IMR-90 (cell line): ENCODE measurements around the gene ACTN1. TPM values are rescaled to one million over a fixed set of nuclear protein-coding genes. Genes with fewer than 3 reads are reported as not detected.
A peak's percentile ranks its signal among the peaks of the same experiment; 100 is the strongest.

Source experiments
- ATAC-seq: fragments of 200-7000 bp; cut with Tn5 transposase; 2 replicates; pipeline ENCODE4 v1.9.1; 2020; ENCODE audit warnings: low read depth, mild to moderate bottlenecking, moderate library complexity
- BruUV-seq: library from RNA; stranded (reverse); fragments of 400-500 nt; replicated peaks from 2 replicates; lab custom pipeline; 2021; lab: Mats Ljungman, UMichigan
- CTCF ChIA-PET: fragments of 300-600 bp; formaldehyde crosslinking; extraction: SDS; loops from one replicate; lab custom pipeline; 2021; ENCODE audit warnings: antibody characterized with exemption; lab: Yijun Ruan, JAX
- POLR2A ChIA-PET: fragments of 300-600 bp; sonication (Branson Sonifier 250); formaldehyde crosslinking; loops from one replicate; lab custom pipeline; 2022; ENCODE audit warnings: antibody characterized with exemption; ENCODE audit not compliant: unreplicated experiment; lab: Charles Lee
- DNase-seq: peaks from one replicate; pipeline ENCODE4 v3.0.0; 2013
- H2AFZ ChIP-seq: replicated peaks from 2 replicates; pipeline ENCODE3; 2013; ENCODE audit warnings: low read length, mild to moderate bottlenecking; ENCODE audit not compliant: poor library complexity
- H2AK5ac ChIP-seq: 2 replicates; pipeline ENCODE4 v1.6.1; 2013; ENCODE audit warnings: low read depth, low read length, inconsistent platforms
- H2AK9ac ChIP-seq: replicated peaks from 2 replicates; pipeline ENCODE3; 2013; ENCODE audit warnings: mild to moderate bottlenecking, low read depth, low read length, moderate library complexity; ENCODE audit not compliant: poor library complexity
- H2BK120ac ChIP-seq: 2 replicates; pipeline ENCODE4 v1.6.1; 2013; ENCODE audit warnings: low read depth, low read length, inconsistent platforms
- H2BK15ac ChIP-seq: 3 replicates; pipeline ENCODE4 v1.6.1; 2013; ENCODE audit warnings: low read depth, low read length, inconsistent platforms
- H2BK20ac ChIP-seq: 2 replicates; pipeline ENCODE4 v1.6.1; 2013; ENCODE audit warnings: low read depth, mild to moderate bottlenecking, inconsistent platforms, low read length, moderate library complexity
- H2BK5ac ChIP-seq: 2 replicates; pipeline ENCODE4 v1.6.1; 2013; ENCODE audit warnings: mild to moderate bottlenecking, low read depth, low read length, inconsistent platforms; ENCODE audit not compliant: poor library complexity, severe bottlenecking
- H3K14ac ChIP-seq: replicated peaks from 2 replicates; pipeline ENCODE4 v1.6.1; 2013; ENCODE audit warnings: low read depth, low read length, inconsistent platforms
- H3K18ac ChIP-seq: 2 replicates; pipeline ENCODE4 v1.6.1; 2013; ENCODE audit warnings: low read depth, low read length, control low read depth
- H3K23ac ChIP-seq: 2 replicates; pipeline ENCODE4 v1.6.1; 2013; ENCODE audit warnings: low read depth, low read length, inconsistent platforms
- H3K27ac ChIP-seq: 2 replicates; pipeline ENCODE4 v1.5.1; 2013; ENCODE audit warnings: mild to moderate bottlenecking, control low read depth, low read length; ENCODE audit not compliant: insufficient read depth
- H3K27me3 ChIP-seq: 2 replicates; pipeline ENCODE4 v1.6.1; 2013; ENCODE audit warnings: low read length; ENCODE audit not compliant: control insufficient read depth, insufficient read depth
- H3K36me3 ChIP-seq: 2 replicates; pipeline ENCODE4 v1.6.1; 2013; ENCODE audit warnings: low read length, mixed read lengths; ENCODE audit not compliant: control insufficient read depth, insufficient read depth
- H3K4ac ChIP-seq: 2 replicates; pipeline ENCODE4 v1.6.1; 2013; ENCODE audit warnings: low read depth, low read length, inconsistent platforms
- H3K4me1 ChIP-seq: 2 replicates; pipeline ENCODE4 v1.6.1; 2013; ENCODE audit warnings: low read length, mixed read lengths; ENCODE audit not compliant: control insufficient read depth, insufficient read depth
- H3K4me2 ChIP-seq: 2 replicates; pipeline ENCODE4 v1.6.1; 2013; ENCODE audit warnings: low read depth, mild to moderate bottlenecking, control low read depth, low read length, moderate library complexity
- H3K4me3 ChIP-seq: 2 replicates; pipeline ENCODE4 v1.5.1; 2013; ENCODE audit warnings: low read depth, mild to moderate bottlenecking, control low read depth, low read length, moderate library complexity; ENCODE audit not compliant: insufficient read depth
- H3K56ac ChIP-seq: 2 replicates; pipeline ENCODE4 v1.6.1; 2013; ENCODE audit warnings: low read length, inconsistent platforms; ENCODE audit not compliant: insufficient read depth; ENCODE audit errors: extremely low read depth
- H3K79me1 ChIP-seq, 2 experiments: 2 replicates each; pipeline ENCODE4 v1.6.1; 2013; ENCODE audit warnings: low read length in 2 of 2, inconsistent platforms in 1 of 2, low read depth in 1 of 2
- H3K9ac ChIP-seq: 2 replicates; pipeline ENCODE4 v1.6.1; 2013; ENCODE audit warnings: low read depth, low read length, control low read depth
- H3K9me1 ChIP-seq: 2 replicates; pipeline ENCODE4 v1.6.1; 2013; ENCODE audit warnings: low read length, inconsistent platforms; ENCODE audit not compliant: insufficient read depth
- H3K9me3 ChIP-seq: 2 replicates; pipeline ENCODE4 v1.6.1; 2013; ENCODE audit warnings: low read length; ENCODE audit not compliant: control insufficient read depth, insufficient read depth
- H4K20me1 ChIP-seq: 2 replicates; pipeline ENCODE4 v1.6.1; 2013; ENCODE audit warnings: low read length, inconsistent platforms; ENCODE audit not compliant: insufficient read depth
- H4K5ac ChIP-seq: 2 replicates; pipeline ENCODE4 v1.6.1; 2013; ENCODE audit warnings: mild to moderate bottlenecking, low read depth, low read length, control low read depth
- H4K8ac ChIP-seq, 2 experiments: 2 replicates each; pipeline ENCODE4 v1.6.1; 2013; ENCODE audit warnings: low read depth in 2 of 2, low read length in 2 of 2, control low read depth in 1 of 2, inconsistent platforms in 1 of 2
- H4K91ac ChIP-seq: 2 replicates; pipeline ENCODE4 v1.6.1; 2013; ENCODE audit warnings: low read depth, low read length, inconsistent platforms; ENCODE audit not compliant: insufficient read depth
- FOS ChIP-seq: fragments of 150-350 bp; IDR thresholded peaks from 2 replicates; pipeline ENCODE4 v1.6.1; 2016; ENCODE audit warnings: low read depth, low read length
- MAZ ChIP-seq: IDR thresholded peaks from 2 replicates; pipeline ENCODE4 v1.6.1; 2012; ENCODE audit warnings: low read depth, mild to moderate bottlenecking, low read length, improper control_type of control experiment, moderate library complexity, borderline replicate concordance
- RAD21 ChIP-seq: IDR thresholded peaks from 2 replicates; pipeline ENCODE4 v1.6.1; 2012; ENCODE audit warnings: low read length, improper control_type of control experiment
- WGBS, 2 experiments: methylation state at CpG; one replicate each; pipeline versions ENCODE4 v1.1.5 to v1.1.7; 2013; ENCODE audit warnings: missing lambda C conversion rate in 2 of 2; ENCODE audit not compliant: insufficient read length in 1 of 2; ENCODE audit errors: extremely low coverage in 2 of 2; 5-methylcytosine and 5-hydroxymethylcytosine counted together
- dilution Hi-C: fragments of 300-500 bp; cut with HindIII; formaldehyde crosslinking; loops from one replicate; pipeline ENCODE4 v1.14.3; 2018; ENCODE audit warnings: low sequenced_read_pairs; ENCODE audit not compliant: unreplicated experiment
- in situ Hi-C: fragments of 300-500 bp; cut with MboI; formaldehyde crosslinking; loops from 3 replicates; pipeline ENCODE4 v1.14.3; 2019; ENCODE audit warnings: low sequenced_read_pairs, inconsistent platforms, mixed read lengths
- intact Hi-C: fragments of 100-400 bp; cut with micrococcal nuclease; formaldehyde crosslinking; loops from 2 replicates; pipeline ENCODE4 v1.10.0; 2022
- polyA plus RNA-seq, 3 experiments: library from polyadenylated mRNA; depleted of rRNA; stranded (reverse); fragments of >200 nt; gene quantifications; 2 replicates each; pipeline ENCODE4 v1.2.3, GENCODE V29; 2012; ENCODE audit warnings: low replicate concordance in 1 of 3
- total RNA-seq: library from RNA; depleted of rRNA; stranded (reverse); fragments of >200 nt; gene quantifications from 2 replicates; pipeline ENCODE4 v1.2.3, GENCODE V29; 2012

The ACTN1 gene
- total and polyA plus RNA-seq, 2 of the 4 experiments (the other 2 are of a cell fraction), result 684 to 766 TPM

- CTCF ChIA-PET, result no interaction called here
These were observed 17.1 kb downstream of the ACTN1 start for GRCh38 chr14:68961781-68962584.

More at GRCh38 chr14:68961781-68962584, 17.1 kb downstream of the ACTN1 start:
- Histone ChIP-seq H2BK15ac (no peak overlapping the region), H4K8ac (no peak overlapping the region), H2BK20ac (no peak overlapping the region), H2AK9ac (peak overlapping the region; percentile 2), H3K4ac (no peak overlapping the region), H2BK120ac (no peak overlapping the region), H4K20me1 (peaks cover 100% of the 10 kb centered on the region), H3K18ac (no peak overlapping the region), H2AK5ac (no peak overlapping the region), H3K9me3 (no peaks in the 10 kb centered on the region), H3K27me3 (no peaks in the 10 kb centered on the region), H3K27ac (peak overlapping the region; percentile 20; the same call in 1 of the 2 replicates), H3K79me1 (peaks cover 0 to 83% of the 10 kb centered on the region in 2 experiments; a peak in 2 of 4 replicates), H3K4me3 (no peak overlapping the region), H3K14ac (no peak overlapping the region), H3K36me3 (peaks cover 37% of the 10 kb centered on the region), H4K5ac (no peak overlapping the region), H3K23ac (peak overlapping the region; percentile 14; the same call in 1 of the 2 replicates), H2AFZ (no peak overlapping the region), H4K91ac (no peak overlapping the region), H3K4me1 (peaks cover 68% of the 10 kb centered on the region), H2BK5ac (peak overlapping the region; percentile 3), H3K9me1 (peaks cover 62% of the 10 kb centered on the region), H3K56ac (no peak overlapping the region), H3K4me2 (no peak overlapping the region; the same call in 1 of the 2 replicates), H3K9ac (no peak overlapping the region)
- 42% methylated on average over 8 of the region's 16 CpGs; no CpG with 5 or more reads in 1 of the 2 experiments for WGBS, 2 experiments
- ATAC-seq, result peak; percentile 13; the same call in 1 of the 2 replicates
- in situ Hi-C loops (no loop called here), intact Hi-C loops (no loop called here), dilution Hi-C loops (no loop called here)
- peak; percentile 85 for DNase-seq
- TF ChIP-seq MAZ, result 0 out of 2 replicates have a peak, but pooled peaks have one; percentile 5
- TF ChIP-seq FOS, result 0 out of 2 replicates have a peak, but pooled peaks have one; percentile 18
- no peak for TF ChIP-seq RAD21
- no TSS peak for BruUV-seq
- POLR2A ChIA-PET, result no interaction called here
